Liver (tissue), 9 donors: ENCODE results near the gene ADO. TPM values are rescaled to one million over a fixed set of nuclear protein-coding genes. Genes with fewer than 3 reads are reported as not detected.

ENCODE experiments used
- DNase-seq: peaks from one replicate; pipeline ENCODE4 v3.0.0-alpha.2; 2017; ENCODE audit warnings: low spot score
- H3K27ac ChIP-seq, 2 donors: one replicate each; pipeline ENCODE4 v1.7.0; 2013; ENCODE audit warnings: inconsistent platforms in 2 of 2, low read length in 2 of 2, control low read depth in 1 of 2, low read depth in 1 of 2, mild to moderate bottlenecking in 1 of 2
- H3K27me3 ChIP-seq, 4 donors: one replicate each; pipeline versions ENCODE4 v1.6.1 to v1.7.0; 2013; ENCODE audit warnings: low read length in 3 of 4, inconsistent platforms in 1 of 4, mild to moderate bottlenecking in 1 of 4, moderate library complexity in 1 of 4; ENCODE audit not compliant: control insufficient read depth in 4 of 4, insufficient read depth in 4 of 4
- H3K36me3 ChIP-seq, 4 donors: one replicate each; pipeline versions ENCODE4 v1.6.1 to v1.7.0; 2013; ENCODE audit warnings: low read length in 3 of 4, mild to moderate bottlenecking in 3 of 4, low read depth in 1 of 4, moderate library complexity in 1 of 4; ENCODE audit not compliant: control insufficient read depth in 4 of 4, insufficient read depth in 3 of 4
- H3K4me1 ChIP-seq, 4 donors: one replicate each; pipeline versions ENCODE4 v1.6.1 to v1.7.0; 2013; ENCODE audit warnings: low read length in 3 of 4, mild to moderate bottlenecking in 3 of 4, moderate library complexity in 1 of 4; ENCODE audit not compliant: control insufficient read depth in 4 of 4, insufficient read depth in 4 of 4
- H3K4me3 ChIP-seq, 3 donors: one replicate each; pipeline versions ENCODE4 v1.6.1 to v1.7.0; 2013; ENCODE audit warnings: low read length in 3 of 3, control low read depth in 1 of 3, low read depth in 1 of 3, mild to moderate bottlenecking in 1 of 3
- H3K9ac ChIP-seq, 2 donors: one replicate each; pipeline ENCODE4 v1.7.0; 2013; ENCODE audit warnings: low read length in 2 of 2, mild to moderate bottlenecking in 2 of 2, moderate library complexity in 2 of 2, control low read depth in 1 of 2, low read depth in 1 of 2
- H3K9me3 ChIP-seq, 4 donors: one replicate each; pipeline versions ENCODE4 v1.6.1 to v1.7.0; 2013; ENCODE audit warnings: low read length in 3 of 4; ENCODE audit not compliant: control insufficient read depth in 4 of 4
- ATF3 ChIP-seq: IDR thresholded peaks from 2 replicates; pipeline ENCODE4 v1.6.1; 2016; ENCODE audit warnings: antibody characterized with exemption
- CTCF ChIP-seq: fragments of 150-350 bp; IDR thresholded peaks from 2 replicates; pipeline ENCODE4 v1.5.1; 2017; ENCODE audit warnings: improper control_type of control experiment, low read depth, low read length; ENCODE audit not compliant: missing input control
- EGR1 ChIP-seq, 2 donors: IDR thresholded peaks; 2 replicates each; pipeline ENCODE4 v1.6.1; 2016 to 2018; ENCODE audit warnings: antibody characterized with exemption in 2 of 2, low read depth in 2 of 2
- FOXA1 ChIP-seq: IDR thresholded peaks from 2 replicates; pipeline ENCODE4 v1.6.1; 2016; ENCODE audit warnings: antibody characterized with exemption
- FOXA2 ChIP-seq: IDR thresholded peaks from 2 replicates; pipeline ENCODE4 v1.6.1; 2016; ENCODE audit warnings: antibody characterized with exemption
- GABPA ChIP-seq, 2 donors: IDR thresholded peaks in 1 of 2; conservative IDR thresholded peaks in 1 of 2; 2 replicates each; pipeline ENCODE4 v1.6.1; 2016; ENCODE audit warnings: antibody characterized with exemption in 2 of 2, mild to moderate bottlenecking in 1 of 2, moderate library complexity in 1 of 2
- HNF4A ChIP-seq, 2 donors: conservative IDR thresholded peaks; 2 replicates each; pipeline ENCODE4 v1.6.1; 2016; ENCODE audit warnings: antibody characterized with exemption in 2 of 2, mild to moderate bottlenecking in 2 of 2
- HNF4G ChIP-seq: IDR thresholded peaks from 2 replicates; pipeline ENCODE4 v1.6.1; 2016; ENCODE audit warnings: antibody characterized with exemption
- JUND ChIP-seq, 2 donors: IDR thresholded peaks; 2 replicates each; pipeline ENCODE4 v1.6.1; 2016; ENCODE audit warnings: antibody characterized with exemption in 2 of 2
- MAX ChIP-seq: IDR thresholded peaks from 2 replicates; pipeline ENCODE4 v1.6.1; 2016; ENCODE audit warnings: antibody characterized with exemption
- NR2F2 ChIP-seq: IDR thresholded peaks from 2 replicates; pipeline ENCODE4 v1.6.1; 2016; ENCODE audit warnings: antibody characterized with exemption
- REST ChIP-seq: IDR thresholded peaks from 2 replicates; pipeline ENCODE4 v1.6.1; 2016; ENCODE audit warnings: antibody characterized with exemption, mild to moderate bottlenecking
- RXRA ChIP-seq, 2 donors: IDR thresholded peaks; 2 replicates each; pipeline ENCODE4 v1.6.1; 2017 to 2018; ENCODE audit warnings: antibody characterized with exemption in 2 of 2, mild to moderate bottlenecking in 1 of 2
- SP1 ChIP-seq: IDR thresholded peaks from 2 replicates; pipeline ENCODE4 v1.6.1; 2018; ENCODE audit warnings: antibody characterized with exemption, mild to moderate bottlenecking
- TAF1 ChIP-seq: conservative IDR thresholded peaks from 2 replicates; pipeline ENCODE4 v1.6.1; 2016; ENCODE audit warnings: antibody characterized with exemption, mild to moderate bottlenecking
- YY1 ChIP-seq: IDR thresholded peaks from 2 replicates; pipeline ENCODE4 v1.6.1; 2016; ENCODE audit warnings: antibody characterized with exemption, mild to moderate bottlenecking
- ZBTB33 ChIP-seq: IDR thresholded peaks from 2 replicates; pipeline ENCODE4 v1.6.1; 2016; ENCODE audit warnings: antibody characterized with exemption
- WGBS: extraction: QIAGEN DNeasy Blood & Tissue Kit; methylation state at CpG from one replicate; pipeline ENCODE4 v1.1.7; 2013; 5-methylcytosine and 5-hydroxymethylcytosine counted together
- polyA plus RNA-seq, 2 donors: library from polyadenylated mRNA; stranded (reverse) in 1 of 2; unstranded in 1 of 2; fragments of 200-250 nt in 1 of 2; fragments of >200 nt in 1 of 2; fragmentation: Nextera tagmentation in 1 of 2; extraction: Ambion mirVana in 1 of 2; gene quantifications; one replicate each; pipeline versions ENCODE4 v1.2.1 to v1.2.3, GENCODE V29; 2013 to 2015
- total RNA-seq, 2 donors: library from RNA; depleted of rRNA; stranded (reverse); fragments of >200 nt; gene quantifications; one replicate each; pipeline ENCODE4 v1.2.3, GENCODE V29; 2014
- donor health status: healthy.
- donor health status: healthy.
- donor health status: healthy.
- donor health status: healthy.
- donor health status: healthy.

ADO gene
- total and polyA plus RNA-seq, 4 donors: 1.4 to 6.7 (median 5.5) TPM

GRCh38 chr10:62847433-62847832, 42.9 kb downstream of the ADO start:
- Histone ChIP-seq H3K4me3 (no peak overlapping the region), H3K27me3 (no peaks in the 10 kb centered on the region), H3K9me3 (peaks cover 8 to 16% (median 8%) of the 10 kb centered on the region in 4 donors), H3K36me3 (no peaks in the 10 kb centered on the region), H3K27ac (no peak overlapping the region), H3K9ac (no peak overlapping the region), H3K4me1 (no peaks in the 10 kb centered on the region)
- DNase-seq: no peak
- TF ChIP-seq MAX (no peak), TAF1 (no peak), HNF4G (no peak), CTCF (no peak), FOXA2 (no peak), EGR1 (IDR thresholded peaks at IDR 0.05; ENCODE audit: low read depth in 2 of 2) (no peak), FOXA1 (no peak), JUND (IDR thresholded peaks at IDR 0.05) (no peak), REST (no peak), ZBTB33 (no peak), GABPA (IDR thresholded peaks at IDR 0.05 in 1 of 2, conservative IDR thresholded peaks at IDR 0.05 in 1 of 2) (no peak), RXRA (IDR thresholded peaks at IDR 0.05) (no peak), NR2F2 (no peak), HNF4A (conservative IDR thresholded peaks at IDR 0.05) (no peak), SP1 (no peak)

- Histone ChIP-seq H3K27me3 (peaks cover 0 to 7% (median 0%) of the 10 kb centered on the region in 4 donors), H3K4me1 (no peaks in the 10 kb centered on the region), H3K9me3 (peaks cover 8 to 16% (median 8%) of the 10 kb centered on the region in 4 donors), H3K9ac (no peak overlapping the region), H3K27ac (no peak overlapping the region), H3K4me3 (no peak overlapping the region), H3K36me3 (no peaks in the 10 kb centered on the region)
- 53% methylated on average over 3 of the region's 3 CpGs for WGBS
- no peak for DNase-seq
- TF ChIP-seq CTCF (no peak), FOXA2 (no peak), TAF1 (no peak), EGR1 (IDR thresholded peaks at IDR 0.05; ENCODE audit: low read depth in 2 of 2) (no peak), YY1 (no peak), FOXA1 (no peak), MAX (no peak), ATF3 (no peak), SP1 (no peak), NR2F2 (no peak), RXRA (IDR thresholded peaks at IDR 0.05) (no peak), JUND (IDR thresholded peaks at IDR 0.05) (no peak), HNF4G (no peak), HNF4A (conservative IDR thresholded peaks at IDR 0.05) (no peak), ZBTB33 (no peak), GABPA (IDR thresholded peaks at IDR 0.05 in 1 of 2, conservative IDR thresholded peaks at IDR 0.05 in 1 of 2) (no peak)
These were observed 46.1 kb downstream of the ADO start for GRCh38 chr10:62850646-62851045.
